RWPE1 (cell line): ENCODE measurements around the gene MAP3K20.

Source experiments
- CTCF ChIA-PET: fragments of 350-600 bp; sonication (Branson Sonifier 250); formaldehyde crosslinking; extraction: SDS; loops from one replicate; lab custom pipeline; 2021; lab: Yijun Ruan, JAX
- POLR2A ChIA-PET: fragments of 400-600 bp; formaldehyde crosslinking; extraction: SDS; loops from one replicate; lab custom pipeline; 2020; ENCODE audit warnings: antibody characterized with exemption; ENCODE audit not compliant: low non-redundant PET; lab: Yijun Ruan, JAX
- DNase-seq: peaks from one replicate; pipeline ENCODE4 v3.0.0; 2012; ENCODE audit warnings: low spot score
- H3K27ac ChIP-seq: fragments of 450-650 bp; 2 replicates; pipeline ENCODE4 v1.5.1; 2017
- TF ChIP-seq, protein P1 (sequence below): fragments of 450-650 bp; conservative IDR thresholded peaks from 2 replicates; pipeline ENCODE4 v1.5.1; 2017; ENCODE audit warnings: low read depth, mild to moderate bottlenecking

Gene MAP3K20

DNA sequence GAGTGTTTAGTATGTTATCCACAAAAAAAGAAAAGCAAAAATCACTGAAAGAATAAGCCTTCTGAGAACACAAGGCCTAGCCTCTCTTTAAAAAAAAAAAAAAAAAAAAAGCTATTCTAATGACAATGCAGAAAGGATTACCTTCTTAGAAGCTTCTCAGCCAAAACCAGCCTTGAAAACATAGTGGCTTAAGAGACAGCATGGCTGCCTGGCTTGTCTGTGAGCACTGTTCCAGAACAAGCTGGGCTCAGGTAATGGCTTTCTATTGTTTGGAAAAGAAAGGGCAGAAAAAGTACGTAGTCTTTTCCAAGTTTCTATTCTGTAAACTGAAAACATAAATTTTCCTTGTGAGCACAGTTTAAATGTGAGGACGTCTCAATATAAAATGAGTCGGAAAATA is 119.5 kb downstream of the MAP3K20 start:
- CTCF ChIA-PET: interaction anchor here (0.7 to 1.0 kb wide), 2 partner anchors 62 to 207 kb away, joined by 3 to 4 read pairs; no protein-coding TSS in a partner anchor
- no peak overlapping the region for H3K27ac ChIP-seq
- POLR2A ChIA-PET: no interaction called here
- TF ChIP-seq, protein P1, sequence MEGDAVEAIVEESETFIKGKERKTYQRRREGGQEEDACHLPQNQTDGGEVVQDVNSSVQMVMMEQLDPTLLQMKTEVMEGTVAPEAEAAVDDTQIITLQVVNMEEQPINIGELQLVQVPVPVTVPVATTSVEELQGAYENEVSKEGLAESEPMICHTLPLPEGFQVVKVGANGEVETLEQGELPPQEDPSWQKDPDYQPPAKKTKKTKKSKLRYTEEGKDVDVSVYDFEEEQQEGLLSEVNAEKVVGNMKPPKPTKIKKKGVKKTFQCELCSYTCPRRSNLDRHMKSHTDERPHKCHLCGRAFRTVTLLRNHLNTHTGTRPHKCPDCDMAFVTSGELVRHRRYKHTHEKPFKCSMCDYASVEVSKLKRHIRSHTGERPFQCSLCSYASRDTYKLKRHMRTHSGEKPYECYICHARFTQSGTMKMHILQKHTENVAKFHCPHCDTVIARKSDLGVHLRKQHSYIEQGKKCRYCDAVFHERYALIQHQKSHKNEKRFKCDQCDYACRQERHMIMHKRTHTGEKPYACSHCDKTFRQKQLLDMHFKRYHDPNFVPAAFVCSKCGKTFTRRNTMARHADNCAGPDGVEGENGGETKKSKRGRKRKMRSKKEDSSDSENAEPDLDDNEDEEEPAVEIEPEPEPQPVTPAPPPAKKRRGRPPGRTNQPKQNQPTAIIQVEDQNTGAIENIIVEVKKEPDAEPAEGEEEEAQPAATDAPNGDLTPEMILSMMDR: no peak
- DNase-seq: no peak

DNA sequence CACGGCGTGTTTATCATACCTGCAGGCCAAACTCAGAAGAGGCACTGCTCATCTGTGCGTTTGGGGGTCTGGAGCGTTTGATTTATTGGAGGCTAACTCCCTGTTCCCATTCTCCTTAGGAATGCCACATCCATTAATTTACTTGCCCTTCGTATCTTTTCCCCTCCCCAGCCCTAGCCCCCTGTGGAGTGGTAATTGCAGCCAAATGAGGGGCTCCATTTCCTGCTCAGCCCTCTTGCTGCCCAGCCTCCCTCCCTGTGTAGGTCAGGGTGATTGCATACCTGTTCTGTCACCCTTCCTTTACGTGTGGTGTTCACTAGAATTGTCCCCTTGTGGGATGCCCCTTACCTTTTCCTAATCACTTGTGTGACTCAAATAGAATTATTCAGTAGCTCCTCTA is 120.4 kb downstream of the MAP3K20 start:
- CTCF ChIA-PET: interaction anchor here (1.0 kb wide), 1 partner anchor 63 kb away, joined by 3 read pairs; no protein-coding TSS in a partner anchor
- no peak for DNase-seq
- H3K27ac ChIP-seq: no peak overlapping the region
- TF ChIP-seq, protein P1: no peak
- POLR2A ChIA-PET: no interaction called here

DNA sequence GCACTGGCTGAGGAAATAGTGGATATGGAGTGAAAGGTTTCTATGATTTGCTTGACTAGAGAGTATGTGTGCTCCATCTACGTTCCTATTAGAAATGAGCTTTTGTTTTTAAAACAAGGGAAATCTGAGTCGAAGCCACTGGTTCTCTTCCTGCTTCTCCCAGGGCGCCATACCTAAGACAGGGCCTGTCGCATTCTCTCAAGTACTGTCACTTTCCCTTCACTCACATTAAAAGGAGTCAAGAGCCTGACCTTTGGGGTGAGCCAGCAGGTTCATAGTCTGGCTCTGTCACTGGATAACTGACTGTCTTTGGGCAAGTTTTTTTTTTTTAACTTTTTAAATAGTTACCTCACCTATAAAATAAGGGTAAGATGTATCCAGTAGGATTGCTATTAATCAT is 121.0 kb downstream of the MAP3K20 start:
- H3K27ac ChIP-seq: no peak overlapping the region
- ChIA-PET CTCF (no interaction called here), POLR2A (no interaction called here)
- no peak for DNase-seq
- TF ChIP-seq, protein P1: no peak

DNA sequence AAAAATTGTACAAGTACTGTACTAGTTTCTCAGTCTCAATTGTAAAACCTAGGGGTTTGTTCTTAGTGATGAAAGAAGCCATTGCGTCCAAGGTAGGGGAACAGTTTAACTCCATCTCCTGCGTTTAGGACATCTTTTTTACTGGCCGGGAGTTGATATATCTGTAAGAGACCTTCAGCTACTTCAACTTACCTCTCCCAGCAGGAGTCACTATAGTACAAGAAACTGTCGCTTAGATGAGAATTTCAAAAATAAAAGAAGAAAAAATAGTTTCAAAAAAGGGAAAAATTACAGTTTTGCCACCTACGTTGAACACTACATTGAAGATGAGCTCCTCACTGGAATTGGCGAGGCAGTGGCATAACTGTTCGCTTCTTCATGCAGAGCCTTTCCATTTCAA is 122.7 kb downstream of the MAP3K20 start:
- no peak overlapping the region for H3K27ac ChIP-seq
- DNase-seq: no peak
- ChIA-PET POLR2A (no interaction called here), CTCF (interaction anchor here (0.6 kb wide), 1 partner anchor 203 kb away, joined by 5 read pairs; no protein-coding TSS in a partner anchor)
- TF ChIP-seq, protein P1: no peak

DNA sequence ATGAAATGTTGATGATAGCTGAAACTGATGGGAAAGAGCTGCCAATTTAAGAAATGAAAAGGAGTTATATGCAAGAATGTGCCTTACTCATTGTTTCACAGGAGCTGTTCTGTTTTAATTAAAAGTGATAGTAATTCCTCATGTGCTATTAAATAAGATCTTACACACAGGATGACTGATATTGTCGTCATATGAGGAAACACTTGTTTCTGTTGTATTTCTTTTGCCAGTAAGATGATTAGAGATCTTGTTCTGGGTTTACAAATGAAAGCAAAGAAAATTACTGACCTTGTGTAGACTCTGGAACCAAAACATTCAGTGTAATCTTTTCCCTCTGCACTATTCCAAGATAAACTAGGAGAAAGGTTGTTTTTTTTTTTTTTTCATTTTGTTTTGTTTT is 123.6 kb downstream of the MAP3K20 start:
- CTCF ChIA-PET: interaction anchor here (0.6 to 0.7 kb wide), 2 partner anchors 98 to 168 kb away, joined by 3 read pairs; no protein-coding TSS in a partner anchor
- H3K27ac ChIP-seq: no peak overlapping the region
- POLR2A ChIA-PET: no interaction called here
- TF ChIP-seq, protein P1: no peak
- no peak for DNase-seq

DNA sequence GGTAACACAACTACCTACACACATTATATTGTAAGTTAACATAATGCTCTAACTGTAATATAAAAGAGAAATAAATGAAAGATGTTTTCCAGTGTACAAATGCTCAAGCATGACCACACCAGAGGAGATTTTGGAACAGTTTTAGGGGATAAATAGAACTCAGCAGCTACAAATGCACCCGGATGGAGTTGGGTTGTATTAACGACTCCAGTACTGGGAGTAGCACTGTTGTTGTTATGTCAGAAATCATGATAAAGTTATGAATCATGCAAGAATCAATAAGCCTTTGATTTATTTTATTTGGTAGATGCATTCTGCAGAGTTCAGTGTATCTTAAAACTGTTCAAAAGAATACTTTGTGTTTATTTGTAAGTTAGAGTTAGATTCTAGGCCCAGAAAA is 126.9 kb downstream of the MAP3K20 start:
- POLR2A ChIA-PET: no interaction called here
- TF ChIP-seq, protein P1: no peak
- no peak overlapping the region for H3K27ac ChIP-seq
- CTCF ChIA-PET: interaction anchor here (0.5 kb wide), 1 partner anchor 270 kb away, joined by 3 read pairs; no protein-coding TSS in a partner anchor
- no peak for DNase-seq
